Endothelial cell of umbilical vein (primary cell): ENCODE results near the gene RAD9A. TPM values are rescaled to one million over a fixed set of nuclear protein-coding genes. Genes with fewer than 3 reads are reported as not detected.
A peak's percentile ranks its signal among the peaks of the same experiment; 100 is the strongest.
"Not testable (repeated sequence)": the region's sequence is repeated elsewhere in the genome, so short reads cannot be mapped to it uniquely, and the experiment has no call there.

Source experiments
- BruUV-seq: library from RNA; stranded (reverse); fragments of 400-500 nt; replicated peaks from 2 replicates; lab custom pipeline; 2021; lab: Mats Ljungman, UMichigan
- CTCF ChIA-PET: fragments of 300-600, 350-600 bp; sonication (Branson Sonifier 250); formaldehyde crosslinking; loops from one replicate; lab custom pipeline; 2021; ENCODE audit warnings: antibody characterized with exemption, inconsistent platforms; lab: Charles Lee
- POLR2A ChIA-PET: fragments of 300-600, 350-600 bp; sonication (Branson Sonifier 250); formaldehyde crosslinking; loops from one replicate; lab custom pipeline; 2021; ENCODE audit warnings: antibody characterized with exemption, inconsistent platforms; lab: Charles Lee
- DNase-seq: peaks from one replicate; pipeline ENCODE4 v3.0.0-alpha.2; 2011; ENCODE audit warnings: low read depth, low spot score
- FAIRE-seq: peaks from 2 replicates; lab custom pipeline; 2011; peaks lifted over from hg19 to GRCh38; lab: Jason Lieb, UNC
- H2AFZ ChIP-seq: 2 replicates; pipeline ENCODE4 v1.6.0; 2012; ENCODE audit warnings: low read depth, low read length, control low read depth, inconsistent platforms
- H3K27ac ChIP-seq: 2 replicates; pipeline ENCODE4 v1.5.1; 2011; ENCODE audit warnings: low read depth, mild to moderate bottlenecking, control low read depth, low read length, moderate library complexity; ENCODE audit not compliant: insufficient read depth
- H3K27me3 ChIP-seq, 2 experiments: 2 replicates each; pipeline versions ENCODE4 v1.6.0 to v1.6.1; 2011; ENCODE audit warnings: low read length in 2 of 2, mixed read lengths in 1 of 2; ENCODE audit not compliant: control insufficient read depth in 2 of 2, insufficient read depth in 2 of 2
- H3K36me3 ChIP-seq, 2 experiments: 2 replicates in 1 of 2; 3 replicates in 1 of 2; pipeline ENCODE4 v1.5.1; 2011; ENCODE audit warnings: low read length in 2 of 2, mild to moderate bottlenecking in 1 of 2, moderate library complexity in 1 of 2; ENCODE audit not compliant: control insufficient read depth in 2 of 2, insufficient read depth in 2 of 2; ENCODE audit errors: extremely low read depth in 1 of 2
- H3K4me1 ChIP-seq: 3 replicates; pipeline ENCODE4 v1.5.1; 2011; ENCODE audit warnings: mild to moderate bottlenecking, low read length; ENCODE audit not compliant: control insufficient read depth, insufficient read depth; ENCODE audit errors: extremely low read depth
- H3K4me2 ChIP-seq: 2 replicates; pipeline ENCODE4 v1.6.1; 2011; ENCODE audit warnings: low read length, control low read depth, mixed read lengths; ENCODE audit not compliant: insufficient read depth
- H3K4me3 ChIP-seq, 3 experiments: fragments of 200-600 bp in 1 of 3; sonication (generic), shearing (Covaris generic) in 1 of 3; replicated peaks in 1 of 3; 2 replicates each; pipeline ENCODE4 v1.5.1; 2011 to 2016; ENCODE audit warnings: control low read depth in 3 of 3, low read length in 3 of 3, mild to moderate bottlenecking in 2 of 3, inconsistent platforms in 1 of 3, low read depth in 1 of 3, moderate library complexity in 1 of 3; ENCODE audit not compliant: insufficient read depth in 1 of 3
- H3K79me2 ChIP-seq: 2 replicates; pipeline ENCODE4 v1.6.0; 2012; ENCODE audit warnings: low read length, inconsistent platforms; ENCODE audit not compliant: control insufficient read depth, insufficient read depth
- H3K9ac ChIP-seq: replicated peaks from 2 replicates; pipeline ENCODE3; 2011; ENCODE audit warnings: low read length, control low read depth; ENCODE audit not compliant: insufficient read depth; ENCODE audit errors: extremely low read depth
- H3K9me1 ChIP-seq: replicated peaks from 3 replicates; pipeline ENCODE4 v1.6.0; 2011; ENCODE audit warnings: mild to moderate bottlenecking, low read length; ENCODE audit not compliant: control insufficient read depth, insufficient read depth; ENCODE audit errors: extremely low read depth
- H3K9me3 ChIP-seq: replicated peaks from 2 replicates; pipeline ENCODE4 v1.5.1; 2012; ENCODE audit warnings: low read length, inconsistent platforms; ENCODE audit not compliant: control insufficient read depth, insufficient read depth
- H4K20me1 ChIP-seq: replicated peaks from 2 replicates; pipeline ENCODE3; 2011; ENCODE audit warnings: mild to moderate bottlenecking, low read length; ENCODE audit not compliant: control insufficient read depth, insufficient read depth; ENCODE audit errors: extremely low read depth
- EZH2 ChIP-seq: IDR thresholded peaks from 2 replicates; pipeline ENCODE4 v1.6.1; 2012; ENCODE audit warnings: borderline replicate concordance, low read depth, mild to moderate bottlenecking, moderate library complexity, low read length, inconsistent platforms; ENCODE audit not compliant: severe bottlenecking
- GATA2 ChIP-seq: IDR thresholded peaks from 2 replicates; pipeline ENCODE4 v1.7.0; 2011; ENCODE audit warnings: low read depth, mild to moderate bottlenecking, moderate library complexity, mixed read lengths, low read length; ENCODE audit not compliant: insufficient read length, insufficient read depth
- POLR2A ChIP-seq: IDR thresholded peaks from 2 replicates; pipeline ENCODE4 v1.6.1; 2012; ENCODE audit warnings: low read depth, mild to moderate bottlenecking, control low read depth, low read length
- POLR2AphosphoS5 ChIP-seq: IDR thresholded peaks from 2 replicates; pipeline ENCODE4 v1.6.1; 2012; ENCODE audit warnings: low read depth, mild to moderate bottlenecking, control low read depth, low read length, moderate library complexity; ENCODE audit not compliant: insufficient read depth
- dilution Hi-C: fragments of 300-500 bp; cut with MboI; formaldehyde crosslinking; loops from one replicate; pipeline ENCODE4 v1.15.0; 2019; ENCODE audit warnings: low sequenced_read_pairs; ENCODE audit not compliant: extremely low pct_ligation_motif_present
- intact Hi-C: fragments of 100-400 bp; cut with micrococcal nuclease; formaldehyde crosslinking; loops from one replicate; pipeline ENCODE4 v1.10.0; 2022
- polyA plus RNA-seq, 4 experiments: library from polyadenylated mRNA; depleted of rRNA in 3 of 4; stranded (reverse) in 3 of 4; unstranded in 1 of 4; fragments of >200 nt; gene quantifications; 2 replicates each; pipeline versions ENCODE4 v1.2.1 to v1.2.3, GENCODE V29; 2011 to 2012; ENCODE audit warnings: missing spikeins in 1 of 4
- total RNA-seq: library from RNA; stranded (reverse); gene quantifications from 2 replicates; pipeline ENCODE4 v1.2.3, GENCODE V29; 2021
- TF ChIP-seq, protein P1 (sequence below), 2 donors: IDR thresholded peaks; 1 replicate in 1 of 2; 2 replicates in 1 of 2; pipeline ENCODE4 v1.5.1; 2011; ENCODE audit warnings: low read length in 2 of 2, mild to moderate bottlenecking in 2 of 2, moderate library complexity in 2 of 2, control low read depth in 1 of 2, inconsistent platforms in 1 of 2, low read depth in 1 of 2; ENCODE audit not compliant: insufficient read depth in 1 of 2; ENCODE audit errors: extremely low read depth in 1 of 2

RAD9A gene
- total and polyA plus RNA-seq, 2 donors (not counting 3 experiments of a cell fraction or from before 2014, with no cell fraction given) = 18.4 to 22.2 TPM

DNA sequence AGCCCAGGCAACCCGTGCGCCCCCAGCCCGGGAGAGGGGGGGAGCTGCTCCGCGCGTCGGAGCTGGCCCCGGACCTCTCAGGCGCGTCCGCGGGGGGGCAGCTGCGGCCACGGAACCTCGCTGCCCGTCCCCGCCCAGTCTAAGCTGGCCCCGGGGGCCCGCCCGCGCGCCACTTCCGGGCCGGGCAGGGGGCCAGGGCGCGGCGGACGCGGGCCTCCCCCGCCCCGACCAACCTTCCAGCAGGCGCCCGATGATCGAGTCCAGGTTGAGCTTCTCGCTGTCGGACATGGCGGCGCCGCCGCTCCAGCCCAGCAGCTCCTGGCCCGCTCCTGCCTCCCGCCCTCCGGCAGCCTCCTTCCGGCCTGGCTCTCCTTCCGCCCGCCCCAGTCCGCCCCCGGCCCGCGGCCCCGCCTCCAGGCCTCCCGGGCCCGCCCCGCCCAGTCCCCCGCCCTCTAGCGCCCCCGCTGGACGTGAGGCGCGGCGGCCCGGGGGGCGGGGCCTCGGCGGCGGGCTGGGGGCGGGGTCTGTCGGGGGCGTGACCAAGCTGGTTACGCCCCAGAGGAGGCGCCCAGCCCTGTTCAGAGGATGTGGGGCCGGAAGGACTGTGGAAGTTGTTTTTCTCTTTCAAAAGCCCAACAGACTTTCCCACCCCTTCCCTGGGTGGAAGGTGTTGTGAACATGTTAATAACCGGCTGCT lies 9.9 kb downstream of the RAD9A start, which contains the start of gene PPP1CA:
Gene PPP1CA (minus strand): TSS at position 364 of the 697 bp plus-strand sequence. CDS start 76 bp downstream, at position 288.
- intact Hi-C loops (loop anchor here (1.0 to 2.0 kb wide), 5 partner anchors 9 to 105 kb away; partner anchors contain the start of genes CORO1B and TMEM134), dilution Hi-C loops (no loop called here)
- POLR2A ChIA-PET = interaction anchor here (0.6 to 1.8 kb wide), 7 partner anchors 10 to 182 kb away, joined by 3 to 11 read pairs (median 3); partner anchors contain the start of genes AIP, GSTP1 and RAD9A

DNA sequence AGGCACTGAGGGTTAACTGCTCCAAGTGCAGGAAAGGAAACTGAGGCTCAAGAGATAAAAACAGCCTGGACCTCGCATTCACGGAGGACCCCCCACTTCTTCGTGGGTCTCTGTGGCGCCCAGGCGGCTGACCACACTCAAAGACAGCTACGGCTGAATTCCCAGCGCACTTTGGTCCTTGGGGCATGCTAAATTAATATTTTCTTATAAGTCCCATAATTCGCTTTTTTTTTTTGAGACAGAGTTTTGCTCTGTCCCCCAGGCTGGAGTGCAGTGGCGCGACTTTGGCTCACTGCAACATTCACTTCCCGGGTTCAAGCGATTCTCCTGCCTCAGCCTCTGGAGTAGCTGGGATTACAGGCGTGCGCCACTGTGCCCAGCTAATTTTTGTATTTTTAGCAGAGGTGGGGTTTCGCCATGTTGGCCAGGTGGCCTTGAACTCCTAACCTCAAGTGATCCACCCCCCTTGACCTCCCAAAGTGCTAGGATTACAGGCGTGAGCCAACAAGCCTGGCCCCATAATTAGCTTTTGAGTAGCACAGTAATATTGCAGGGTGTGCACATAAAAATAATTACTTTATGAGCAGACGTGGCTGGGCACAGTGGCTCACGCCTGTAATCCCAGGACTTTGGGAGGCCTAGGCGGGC lies 10.5 kb downstream of the RAD9A start:
- dilution Hi-C loops, DNase-seq: not testable (repeated sequence)

More for the DNA sequence above, 9.9 kb downstream of the RAD9A start, which contains the start of gene PPP1CA:
- Histone ChIP-seq H3K9me1 (no peaks in the 10 kb centered on the region), H3K9ac (peak within 1 kb of the TSS; percentile 89), H3K4me3 (peak within 1 kb of the TSS; percentile 79 to 89 (median 89)), H2AFZ (peak within 1 kb of the TSS; percentile 89), H3K9me3 (no peaks in the 10 kb centered on the region), H3K27ac (peak within 1 kb of the TSS; percentile 81), H3K4me1 (peaks cover 18% of the 10 kb centered on the region), H3K4me2 (peak within 1 kb of the TSS; percentile 81), H4K20me1 (no peaks in the 10 kb centered on the region), H3K27me3 (no peaks in the 10 kb centered on the region), H3K79me2 (peaks cover 19% of the 10 kb centered on the region), H3K36me3 (peaks cover 6 to 22% of the 10 kb centered on the region in 2 experiments)
- TF ChIP-seq POLR2A = peak; percentile 90
- no peak for TF ChIP-seq GATA2
- TF ChIP-seq, protein P1, sequence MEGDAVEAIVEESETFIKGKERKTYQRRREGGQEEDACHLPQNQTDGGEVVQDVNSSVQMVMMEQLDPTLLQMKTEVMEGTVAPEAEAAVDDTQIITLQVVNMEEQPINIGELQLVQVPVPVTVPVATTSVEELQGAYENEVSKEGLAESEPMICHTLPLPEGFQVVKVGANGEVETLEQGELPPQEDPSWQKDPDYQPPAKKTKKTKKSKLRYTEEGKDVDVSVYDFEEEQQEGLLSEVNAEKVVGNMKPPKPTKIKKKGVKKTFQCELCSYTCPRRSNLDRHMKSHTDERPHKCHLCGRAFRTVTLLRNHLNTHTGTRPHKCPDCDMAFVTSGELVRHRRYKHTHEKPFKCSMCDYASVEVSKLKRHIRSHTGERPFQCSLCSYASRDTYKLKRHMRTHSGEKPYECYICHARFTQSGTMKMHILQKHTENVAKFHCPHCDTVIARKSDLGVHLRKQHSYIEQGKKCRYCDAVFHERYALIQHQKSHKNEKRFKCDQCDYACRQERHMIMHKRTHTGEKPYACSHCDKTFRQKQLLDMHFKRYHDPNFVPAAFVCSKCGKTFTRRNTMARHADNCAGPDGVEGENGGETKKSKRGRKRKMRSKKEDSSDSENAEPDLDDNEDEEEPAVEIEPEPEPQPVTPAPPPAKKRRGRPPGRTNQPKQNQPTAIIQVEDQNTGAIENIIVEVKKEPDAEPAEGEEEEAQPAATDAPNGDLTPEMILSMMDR (IDR thresholded peaks at IDR 0.05; ENCODE audit: extremely low read depth in 1 of 2, insufficient read depth in 1 of 2, low read depth in 1 of 2, low read length in 2 of 2) = peak in 1 of 2 donors; percentile 26
- TF ChIP-seq POLR2AphosphoS5 = peak; percentile 98
- no peak for TF ChIP-seq EZH2
- DNase-seq (peak; percentile 85), FAIRE-seq (peak; percentile 90)
- no TSS peak for BruUV-seq
- CTCF ChIA-PET = interaction anchor here (0.7 to 4.2 kb wide), 39 partner anchors 10 to 182 kb away, joined by 3 to 32 read pairs (median 6); partner anchors contain the start of genes AIP, CDK2AP2, CLCF1 and CORO1B

More for the DNA sequence above, 10.5 kb downstream of the RAD9A start:
- H3K9me1 ChIP-seq, H3K9ac ChIP-seq, H4K20me1 ChIP-seq, H3K9me3 ChIP-seq, FAIRE-seq, H3K27me3 ChIP-seq: not testable (repeated sequence)
- Histone ChIP-seq H3K79me2 (peaks cover 19% of the 10 kb centered on the region), H2AFZ (peak overlapping the region; percentile 89), H3K4me2 (peak overlapping the region; percentile 81), H3K4me3 (peak overlapping the region in 2 of 3 experiments; percentile 8 to 36), H3K4me1 (peaks cover 14% of the 10 kb centered on the region), H3K36me3 (peaks cover 6 to 22% of the 10 kb centered on the region in 2 experiments), H3K27ac (peak overlapping the region; percentile 68)
- ChIA-PET POLR2A (interaction anchor here (0.8 to 1.8 kb wide), 6 partner anchors 10 to 181 kb away, joined by 3 to 11 read pairs (median 4); partner anchors contain the start of genes AIP, GSTP1 and RAD9A), CTCF (interaction anchor here (0.7 to 4.2 kb wide), 35 partner anchors 10 to 181 kb away, joined by 3 to 32 read pairs (median 6); partner anchors contain the start of genes AIP, CLCF1, CORO1B and GSTP1)
- TSS peak; percentile 47 for BruUV-seq
- intact Hi-C loops = loop anchor here (1.0 to 2.0 kb wide), 3 partner anchors 19 to 67 kb away; partner anchors contain the start of genes CORO1B and TMEM134
